Mesendoderm (in vitro differentiated cells): Measurements from ENCODE around the gene TMIGD3.

ENCODE experiments used
- DNase-seq: peaks from one replicate; pipeline ENCODE4 v3.0.0; 2013
- H2AK5ac ChIP-seq: 2 replicates; pipeline ENCODE4 v1.6.1; 2013; ENCODE audit warnings: low read length, inconsistent platforms
- H2BK120ac ChIP-seq: 2 replicates; pipeline ENCODE4 v1.6.1; 2013; ENCODE audit warnings: low read depth, mild to moderate bottlenecking, low read length, moderate library complexity, mixed read lengths
- H2BK15ac ChIP-seq: replicated peaks from 2 replicates; pipeline ENCODE4 v1.6.1; 2013; ENCODE audit warnings: low read depth, mild to moderate bottlenecking, moderate library complexity
- H2BK5ac ChIP-seq: 2 replicates; pipeline ENCODE4 v1.6.1; 2013; ENCODE audit warnings: low read length, inconsistent platforms
- H3K18ac ChIP-seq: 2 replicates; pipeline ENCODE4 v1.6.1; 2013; ENCODE audit warnings: mild to moderate bottlenecking, low read length, mixed read lengths
- H3K23ac ChIP-seq: one replicate; pipeline ENCODE4 v1.6.1; 2013; ENCODE audit warnings: low read length
- H3K27ac ChIP-seq: 2 replicates; pipeline ENCODE4 v1.5.1; 2013; ENCODE audit warnings: low read depth, mild to moderate bottlenecking, inconsistent platforms, low read length, moderate library complexity
- H3K27me3 ChIP-seq: 2 replicates; pipeline ENCODE4 v1.6.1; 2013; ENCODE audit warnings: low read length, control low read depth, mild to moderate bottlenecking, inconsistent platforms; ENCODE audit not compliant: insufficient read depth, poor library complexity
- H3K36me3 ChIP-seq: 2 replicates; pipeline ENCODE4 v1.6.1; 2013; ENCODE audit warnings: low read length, inconsistent platforms; ENCODE audit not compliant: control insufficient read depth, insufficient read depth
- H3K4ac ChIP-seq: one replicate; pipeline ENCODE4 v1.6.1; 2013; ENCODE audit warnings: low read depth, mild to moderate bottlenecking, low read length, moderate library complexity
- H3K4me1 ChIP-seq: 2 replicates; pipeline ENCODE4 v1.6.1; 2013; ENCODE audit warnings: low read depth, low read length, inconsistent platforms; ENCODE audit not compliant: control insufficient read depth
- H3K4me2 ChIP-seq: 2 replicates; pipeline ENCODE4 v1.6.1; 2013; ENCODE audit warnings: low read length
- H3K4me3 ChIP-seq: 2 replicates; pipeline ENCODE4 v1.5.1; 2013; ENCODE audit warnings: mild to moderate bottlenecking, low read length
- H3K56ac ChIP-seq: one replicate; pipeline ENCODE4 v1.6.1; 2013; ENCODE audit warnings: low read length
- H3K79me1 ChIP-seq: 2 replicates; pipeline ENCODE4 v1.6.1; 2013; ENCODE audit warnings: low read length, inconsistent platforms
- H3K79me2 ChIP-seq: 2 replicates; pipeline ENCODE4 v1.6.1; 2013; ENCODE audit warnings: mild to moderate bottlenecking, low read length; ENCODE audit not compliant: control insufficient read depth, insufficient read depth
- H3K9ac ChIP-seq: 2 replicates; pipeline ENCODE4 v1.6.1; 2013; ENCODE audit warnings: low read length, inconsistent platforms
- H4K5ac ChIP-seq: one replicate; pipeline ENCODE4 v1.6.1; 2013; ENCODE audit warnings: low read length
- H4K8ac ChIP-seq: one replicate; pipeline ENCODE4 v1.6.1; 2013; ENCODE audit warnings: low read depth, mild to moderate bottlenecking, control low read depth, low read length, moderate library complexity
- WGBS: extraction: QIAGEN DNeasy Blood & Tissue Kit; methylation state at CpG from one replicate; pipeline ENCODE4 v1.1.7; 2013; ENCODE audit warnings: low lambda C conversion rate, missing lambda C conversion rate; ENCODE audit not compliant: insufficient coverage; ENCODE audit errors: extremely low coverage; 5-methylcytosine and 5-hydroxymethylcytosine counted together

The TMIGD3 gene

GRCh38 chr1:111466480-111466879 lies 37.0 kb downstream of the TMIGD3 start:
- Histone ChIP-seq H3K27me3 (no peaks in the 10 kb centered on the region), H4K5ac (no peak overlapping the region), H2AK5ac (no peak overlapping the region), H3K79me1 (no peaks in the 10 kb centered on the region), H3K4ac (no peak overlapping the region), H2BK5ac (no peak overlapping the region), H3K4me1 (no peaks in the 10 kb centered on the region), H3K4me2 (no peak overlapping the region), H3K79me2 (no peaks in the 10 kb centered on the region), H3K27ac (no peak overlapping the region), H3K4me3 (no peak overlapping the region), H3K56ac (no peak overlapping the region), H3K18ac (no peak overlapping the region), H2BK120ac (no peak overlapping the region), H2BK15ac (no peak overlapping the region), H3K23ac (no peak overlapping the region), H3K36me3 (no peaks in the 10 kb centered on the region), H3K9ac (no peak overlapping the region), H4K8ac (no peak overlapping the region)
- DNase-seq: no peak
- no CpG with 5 or more reads among the region's 1 CpG for WGBS

GRCh38 chr1:111465754-111466153 lies 37.7 kb downstream of the TMIGD3 start:
- no peaks in the 10 kb centered on the region for H3K4me1 ChIP-seq
- no peaks in the 10 kb centered on the region for H3K36me3 ChIP-seq
- H4K5ac ChIP-seq: no peak overlapping the region
- WGBS: no CpG with 5 or more reads among the region's 2 CpGs
- no peak overlapping the region for H3K4me2 ChIP-seq
- H3K23ac ChIP-seq: no peak overlapping the region
- no peak overlapping the region for H3K27ac ChIP-seq
- H3K27me3 ChIP-seq: no peaks in the 10 kb centered on the region
- no peak overlapping the region for H3K18ac ChIP-seq
- DNase-seq: no peak
- no peak overlapping the region for H2BK15ac ChIP-seq
- no peak overlapping the region for H3K9ac ChIP-seq
- H3K4ac ChIP-seq: no peak overlapping the region
- no peak overlapping the region for H3K56ac ChIP-seq
- no peak overlapping the region for H2BK120ac ChIP-seq
- H3K79me2 ChIP-seq: no peaks in the 10 kb centered on the region
- no peak overlapping the region for H2BK5ac ChIP-seq
- no peaks in the 10 kb centered on the region for H3K79me1 ChIP-seq
- no peak overlapping the region for H4K8ac ChIP-seq
- no peak overlapping the region for H2AK5ac ChIP-seq
- H3K4me3 ChIP-seq: no peak overlapping the region

GRCh38 chr1:111463029-111463683 lies 40.3 kb downstream of the TMIGD3 start:
- Histone ChIP-seq H3K27ac (no peak overlapping the region), H3K36me3 (peaks cover 7% of the 10 kb centered on the region)

GRCh38 chr1:111462370-111463028 lies 40.9 kb downstream of the TMIGD3 start:
- H3K4me1 ChIP-seq: no peaks in the 10 kb centered on the region
- peaks cover 1% of the 10 kb centered on the region for H3K79me1 ChIP-seq
- H3K27ac ChIP-seq: no peak overlapping the region
- H3K23ac ChIP-seq: no peak overlapping the region
- no peak overlapping the region for H3K9ac ChIP-seq
- no CpG with 5 or more reads among the region's 4 CpGs for WGBS
- H3K4me2 ChIP-seq: no peak overlapping the region
- DNase-seq: no peak
- H4K5ac ChIP-seq: no peak overlapping the region
- no peak overlapping the region for H4K8ac ChIP-seq
- H3K79me2 ChIP-seq: no peaks in the 10 kb centered on the region
- no peaks in the 10 kb centered on the region for H3K27me3 ChIP-seq
- no peak overlapping the region for H2AK5ac ChIP-seq
- H3K36me3 ChIP-seq: peaks cover 7% of the 10 kb centered on the region
- no peak overlapping the region for H2BK5ac ChIP-seq
- H2BK120ac ChIP-seq: no peak overlapping the region
- no peak overlapping the region for H3K4ac ChIP-seq
- H3K18ac ChIP-seq: no peak overlapping the region
- H2BK15ac ChIP-seq: no peak overlapping the region
- H3K56ac ChIP-seq: no peak overlapping the region
- no peak overlapping the region for H3K4me3 ChIP-seq

More at GRCh38 chr1:111463029-111463683, 40.3 kb downstream of the TMIGD3 start:
- no peak overlapping the region for H2BK120ac ChIP-seq
- H3K9ac ChIP-seq: no peak overlapping the region
- H3K4me2 ChIP-seq: no peak overlapping the region
- H4K8ac ChIP-seq: no peak overlapping the region
- H3K4me1 ChIP-seq: no peaks in the 10 kb centered on the region
- H3K56ac ChIP-seq: no peak overlapping the region
- H3K79me2 ChIP-seq: no peaks in the 10 kb centered on the region
- H3K4me3 ChIP-seq: no peak overlapping the region
- H4K5ac ChIP-seq: no peak overlapping the region
- no peaks in the 10 kb centered on the region for H3K27me3 ChIP-seq
- H2BK5ac ChIP-seq: no peak overlapping the region
- H3K18ac ChIP-seq: no peak overlapping the region
- no peak for DNase-seq
- no peak overlapping the region for H2BK15ac ChIP-seq
- no peak overlapping the region for H2AK5ac ChIP-seq
- WGBS: no CpG with 5 or more reads among the region's 4 CpGs
- H3K4ac ChIP-seq: no peak overlapping the region
- H3K79me1 ChIP-seq: peaks cover 1% of the 10 kb centered on the region
- H3K23ac ChIP-seq: no peak overlapping the region

GRCh38 chr1:111461765-111462164 lies 41.7 kb downstream of the TMIGD3 start:
- Histone ChIP-seq H3K9ac (no peak overlapping the region), H3K4me1 (no peaks in the 10 kb centered on the region), H3K4me3 (no peak overlapping the region), H3K4me2 (no peak overlapping the region), H3K79me2 (no peaks in the 10 kb centered on the region), H4K8ac (no peak overlapping the region), H2BK15ac (no peak overlapping the region), H3K27ac (no peak overlapping the region), H3K79me1 (peaks cover 1% of the 10 kb centered on the region), H2BK120ac (no peak overlapping the region), H3K36me3 (peaks cover 9% of the 10 kb centered on the region), H3K56ac (no peak overlapping the region), H2BK5ac (no peak overlapping the region), H2AK5ac (no peak overlapping the region), H3K4ac (no peak overlapping the region), H4K5ac (no peak overlapping the region), H3K27me3 (no peaks in the 10 kb centered on the region), H3K23ac (no peak overlapping the region), H3K18ac (no peak overlapping the region)
- DNase-seq: no peak
- no CpG with 5 or more reads among the region's 6 CpGs for WGBS
